Activated CD8-positive, alpha-beta memory T cell treated with anti-CD3 and anti-CD28 coated beads for 1 hour (primary cell): ENCODE data around the gene ADM2.

ENCODE experiments used
- DNase-seq, 2 donors: peaks; one replicate each; pipeline ENCODE4 v3.0.0-alpha.2; 2020; ENCODE audit warnings: low read depth in 1 of 2; ENCODE audit errors: extremely low read depth in 1 of 2

ADM2 gene

DNA sequence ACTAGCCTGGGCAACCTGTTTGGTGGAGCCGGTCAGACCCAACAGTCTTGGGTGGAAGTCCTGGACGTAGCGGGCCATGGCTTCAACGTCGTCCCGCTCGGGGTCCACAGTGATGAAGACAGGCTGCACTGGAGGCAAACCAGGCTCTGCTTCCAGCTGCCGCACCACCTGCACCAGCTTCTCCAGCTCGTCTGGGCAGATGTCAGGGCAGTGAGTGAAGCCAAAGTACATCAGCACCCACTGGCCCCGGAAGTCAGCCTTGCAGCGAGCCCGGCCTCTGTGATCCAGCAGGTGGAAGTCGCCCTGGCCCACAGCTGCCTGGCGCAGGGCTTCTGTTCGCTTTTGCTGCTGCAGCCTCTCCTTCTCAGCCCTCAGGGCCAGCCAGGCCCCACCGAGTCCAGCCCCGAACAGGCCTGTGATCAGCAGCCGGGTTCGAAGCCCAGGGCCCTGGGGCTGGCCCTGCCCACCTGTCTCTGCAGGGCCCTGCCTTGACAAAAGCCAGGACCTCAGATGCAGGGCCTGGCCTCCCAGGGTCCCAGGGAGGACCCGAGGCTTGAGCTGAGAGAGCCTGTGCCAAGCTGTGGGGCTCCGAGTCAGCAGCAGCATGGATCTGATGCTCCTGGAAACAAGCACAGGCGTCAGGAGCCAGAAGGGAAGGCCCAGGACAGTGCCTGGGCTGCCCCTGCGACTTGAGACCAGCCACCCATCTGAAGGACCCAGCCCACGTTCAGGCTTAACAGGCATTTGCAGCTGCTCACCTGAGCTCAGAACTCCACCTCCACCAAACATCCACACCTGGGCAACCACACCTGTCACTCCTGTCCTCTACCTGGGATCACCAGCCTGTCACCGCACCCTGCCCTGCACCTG lies 42.7 kb downstream of the ADM2 start:
- DNase-seq, result no peak

GRCh38 chr22:50524676-50525103 lies 43.3 kb downstream of the ADM2 start:
- no peak for DNase-seq

- peak; percentile 93 to 95 for DNase-seq
Observed at GRCh38 chr22:50525104-50525857, 43.9 kb downstream of the ADM2 start, which contains the start of gene SCO2. Gene SCO2, minus strand, starts transcription at chr22:50525598. Its CDS starts 1,187 bp downstream, at chr22:50524411.

- no peak for DNase-seq
Observed at GRCh38 chr22:50525858-50526107, 44.4 kb downstream of the ADM2 start.

GRCh38 chr22:50526108-50526833 lies 44.9 kb downstream of the ADM2 start:
- peak; percentile 57 to 71 for DNase-seq

DNA sequence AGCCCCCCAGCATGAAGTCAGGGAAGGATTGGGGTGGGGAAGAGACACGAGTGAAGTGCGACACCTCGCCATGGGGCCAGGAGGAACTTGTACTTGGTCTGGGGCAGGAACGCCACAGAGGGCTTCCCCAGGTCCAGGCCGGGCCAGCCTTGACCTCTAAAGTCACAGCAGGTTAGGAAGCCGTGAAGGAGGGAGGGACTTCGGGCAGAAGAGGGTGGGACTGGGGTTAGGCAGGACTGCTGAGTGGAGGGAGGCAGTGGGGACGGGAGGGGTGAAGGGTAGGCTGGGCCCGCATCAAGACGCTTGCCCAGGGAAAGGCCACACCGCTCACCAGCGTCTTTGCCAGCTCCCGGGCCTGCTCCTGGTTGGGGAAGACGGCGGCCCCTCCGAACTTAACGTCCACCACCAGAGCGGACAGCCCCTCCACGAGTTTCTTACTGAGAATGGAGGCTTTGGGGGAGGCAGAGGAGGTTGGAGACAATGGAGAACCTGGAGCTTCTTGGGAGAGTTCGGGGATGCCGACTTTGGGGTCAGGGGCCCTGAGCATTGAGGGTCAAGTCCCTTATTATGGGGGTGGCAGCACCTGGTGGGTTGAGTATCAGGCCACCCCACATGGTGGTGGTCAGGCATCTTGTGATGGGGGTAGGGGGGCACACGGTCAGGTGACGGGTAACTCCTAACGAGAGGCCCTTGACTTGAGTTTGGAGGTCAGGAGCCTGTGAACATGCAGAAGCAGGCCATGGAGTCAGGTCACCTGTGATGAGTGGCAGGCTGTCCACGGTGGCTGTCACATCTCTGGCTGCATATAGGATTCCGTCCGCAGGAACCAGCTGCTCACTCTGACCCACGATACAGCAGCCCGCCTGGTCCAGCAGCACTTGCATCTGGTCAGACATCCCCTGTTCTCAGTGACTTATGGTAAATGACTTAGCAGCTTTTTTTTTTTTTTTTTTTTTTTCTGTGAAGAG lies 45.8 kb downstream of the ADM2 start:
- no peak for DNase-seq

- DNase-seq, result no peak
Observed at GRCh38 chr22:50527921-50528681, 46.8 kb downstream of the ADM2 start.

DNA sequence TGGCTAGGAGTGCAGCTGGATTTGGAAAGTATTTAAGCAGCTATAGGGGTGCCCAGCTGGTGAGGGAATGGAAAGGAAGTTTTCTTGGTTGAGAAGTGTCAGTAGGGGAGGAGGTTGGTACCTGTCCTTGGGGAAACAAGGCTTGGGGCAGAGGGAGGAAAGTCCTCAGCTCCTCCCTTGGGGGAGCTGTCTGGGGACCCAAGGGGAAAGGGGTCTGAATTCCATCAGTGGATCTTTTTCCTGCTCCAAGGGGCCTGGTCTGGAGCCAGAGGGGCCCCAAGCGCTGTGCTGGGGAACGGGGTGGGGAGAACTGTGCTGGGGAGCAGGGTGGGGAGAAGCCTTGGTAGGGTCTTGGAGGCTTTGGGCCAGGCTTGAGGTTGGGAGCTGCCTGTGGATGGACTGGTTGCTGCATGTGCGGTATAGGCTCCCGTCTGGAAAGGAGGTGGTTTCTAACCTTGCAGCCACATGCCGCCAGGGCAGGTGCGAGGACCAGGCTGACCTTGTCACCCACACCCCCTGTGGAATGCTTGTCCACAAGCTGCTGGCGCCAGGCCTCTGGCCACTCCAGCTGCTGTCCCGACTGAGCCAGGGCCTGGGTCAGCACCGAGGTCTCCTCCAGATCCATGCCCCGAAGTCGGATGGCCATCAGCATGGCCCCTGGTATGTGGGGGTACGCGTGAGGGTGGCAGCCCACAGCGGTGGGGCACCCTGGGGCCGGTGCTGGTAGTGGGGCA lies 47.5 kb downstream of the ADM2 start:
- no peak for DNase-seq

DNA sequence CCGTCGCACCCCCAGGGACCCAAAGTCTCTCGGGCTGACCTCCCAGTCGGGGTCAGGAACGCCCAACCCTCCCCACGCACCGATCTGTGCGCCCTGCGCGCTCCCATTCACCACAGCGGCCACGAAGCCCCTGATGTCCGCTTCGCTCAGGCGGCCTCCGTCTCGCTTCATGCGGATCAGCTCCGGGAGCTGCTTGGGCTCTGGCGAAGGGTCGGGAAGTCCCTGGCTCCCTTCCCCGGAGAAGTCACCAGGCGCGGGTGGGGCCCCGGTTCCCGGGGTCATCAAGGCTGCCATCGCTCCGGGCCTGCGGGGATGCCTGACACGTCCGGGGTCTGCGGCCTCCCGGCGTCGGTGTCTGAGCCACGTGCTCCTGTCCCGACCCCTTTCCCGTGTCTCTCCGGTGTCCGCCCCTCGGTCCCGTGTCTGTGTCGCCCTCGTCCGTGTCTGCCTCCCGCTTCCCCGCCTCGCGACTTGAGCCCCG lies 48.1 kb downstream of the ADM2 start:
- DNase-seq, result no peak

DNA sequence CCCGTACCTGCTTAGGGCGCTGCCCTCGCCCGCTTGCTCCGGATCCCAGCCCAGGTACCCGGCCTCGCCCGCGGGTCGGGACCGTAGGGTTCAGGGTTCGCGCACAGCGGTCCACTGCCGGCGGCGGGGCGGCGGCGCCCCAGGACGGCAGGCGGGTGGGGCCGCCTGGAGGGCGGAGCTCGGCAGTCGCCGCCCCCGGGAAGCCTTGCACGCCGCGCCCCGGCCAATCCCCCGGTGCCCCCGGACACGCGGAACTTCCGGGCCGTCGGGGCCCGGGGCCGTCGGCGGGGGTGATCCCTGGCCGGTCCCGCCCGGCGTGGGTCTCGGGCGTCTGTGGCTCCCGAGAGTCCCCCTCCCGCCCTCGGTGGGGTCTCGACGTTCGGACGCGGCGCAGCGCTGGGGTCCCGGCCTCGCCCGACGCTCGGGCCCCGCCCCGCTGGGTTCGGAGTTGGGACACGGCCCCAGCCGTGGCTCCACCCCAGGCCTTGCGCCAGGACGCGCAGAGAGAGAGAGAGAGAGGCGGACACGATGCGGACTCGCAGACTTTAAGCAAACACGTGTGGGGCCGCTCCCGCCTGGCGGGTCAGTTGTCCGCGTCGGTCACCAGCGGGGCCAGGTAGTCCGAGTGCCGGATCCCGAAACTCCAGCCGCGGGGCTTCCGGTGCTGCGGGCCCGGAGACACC lies 48.7 kb downstream of the ADM2 start, which contains the start of gene TYMP:
TSS of gene TYMP (minus strand) at position 116 of the 683 bp plus-strand sequence. CDS start 303 bp downstream, outside the sequence.
- peak in 1 of 2 donors; percentile 61 for DNase-seq

DNA sequence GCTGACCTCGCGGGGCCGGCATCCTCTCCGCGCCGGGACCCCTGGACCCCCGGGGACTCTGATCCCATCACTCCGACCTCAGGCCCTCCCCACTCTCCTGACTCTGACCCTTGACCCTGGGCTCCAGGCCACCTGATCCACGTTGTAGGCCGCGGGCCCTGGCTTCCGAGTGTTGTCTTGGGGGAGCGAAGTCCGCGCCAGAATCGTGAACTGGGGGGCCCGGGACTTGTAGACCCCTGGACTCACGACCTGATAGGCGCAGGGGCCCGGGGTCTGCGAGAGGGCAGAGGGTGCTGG lies 49.2 kb downstream of the ADM2 start:
- DNase-seq, result no peak

- peak in 1 of 2 donors; percentile 74 for DNase-seq
Observed at GRCh38 chr22:50530877-50531545, 49.7 kb downstream of the ADM2 start.

GRCh38 chr22:50531546-50531961 lies 50.2 kb downstream of the ADM2 start:
- peak in 1 of 2 donors; percentile 62 for DNase-seq

DNA sequence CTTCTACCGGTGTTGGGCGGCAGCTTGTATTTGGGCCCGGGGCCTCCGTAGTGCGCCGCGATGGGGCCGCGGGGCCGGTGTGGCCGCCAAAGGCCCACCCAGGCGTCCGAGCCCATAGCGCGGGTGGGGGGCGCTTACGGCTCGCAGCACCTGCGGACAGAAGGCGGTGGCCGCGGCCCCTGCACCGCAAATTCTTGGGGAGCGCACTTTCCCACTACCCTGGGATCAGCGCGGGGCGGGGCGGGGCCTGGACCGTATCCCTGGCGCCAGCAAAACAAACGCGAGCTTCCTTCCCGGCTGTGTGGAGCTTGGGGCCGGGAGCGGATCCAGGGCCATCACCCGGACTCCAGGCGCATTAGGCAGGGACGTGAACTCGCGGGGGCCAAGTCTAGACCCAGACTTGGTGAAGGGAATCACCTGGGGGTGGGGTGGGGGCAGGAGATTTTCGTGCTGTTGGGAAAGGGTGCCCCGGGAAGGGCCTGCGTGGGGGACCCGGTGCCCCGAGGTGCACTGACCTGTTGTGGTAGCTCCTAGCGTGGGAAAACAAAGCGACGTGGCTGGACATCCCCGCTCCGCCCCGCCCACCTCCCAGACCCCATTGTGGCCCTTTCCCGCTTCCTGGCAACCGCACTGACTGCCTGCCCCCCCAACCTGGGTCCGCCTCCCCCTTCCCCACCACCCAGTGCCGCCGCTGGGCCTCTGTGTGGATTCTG lies 50.8 kb downstream of the ADM2 start:
- no peak for DNase-seq

DNA sequence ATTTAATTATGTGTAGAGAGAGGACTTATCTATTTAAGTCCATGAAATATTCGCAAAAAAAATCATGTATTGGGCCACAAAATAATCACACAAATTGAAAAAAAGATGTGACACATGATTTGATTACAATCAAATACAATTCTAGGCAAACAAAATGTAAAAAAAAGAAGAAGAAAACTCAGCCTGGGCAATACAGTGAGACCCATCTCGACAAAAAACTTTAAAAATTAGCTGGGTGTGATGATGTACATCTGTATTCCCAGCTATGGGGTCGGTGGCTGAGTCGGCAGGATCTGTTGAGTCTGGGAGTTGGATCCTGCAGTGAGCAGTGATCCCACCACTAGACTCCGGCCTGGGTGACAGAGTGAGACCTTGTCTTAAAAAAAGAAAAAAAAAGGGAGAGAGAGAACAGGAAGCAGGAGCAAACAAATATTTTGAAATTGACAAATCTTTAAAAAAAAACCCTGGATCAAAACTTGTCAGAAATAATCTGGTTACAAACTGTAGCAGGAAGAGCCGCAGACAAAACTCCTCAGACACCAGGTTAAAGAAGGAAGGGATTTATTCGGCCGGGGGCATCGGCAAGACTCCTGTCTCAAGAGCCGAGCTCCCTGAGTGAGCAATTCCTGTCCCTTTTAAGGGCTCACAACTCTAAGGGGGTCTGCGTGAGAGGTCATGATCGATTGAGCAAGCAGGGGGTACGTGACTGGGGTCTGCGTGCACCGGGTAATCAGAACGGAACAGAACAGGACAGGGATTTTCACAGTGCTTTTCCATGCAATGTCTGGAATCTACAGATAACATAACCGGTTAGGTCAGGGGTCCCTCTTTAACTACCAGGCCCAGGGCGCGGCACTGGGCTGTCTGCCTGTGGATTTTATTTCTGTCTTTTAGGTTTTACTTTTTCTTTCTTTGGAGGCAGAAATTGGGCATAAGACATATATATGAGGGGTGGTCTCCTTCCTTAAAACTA lies 51.8 kb downstream of the ADM2 start:
- DNase-seq, result no peak
